Measurements from ENCODE around the gene GAR1.

- TF ChIP-seq CTCF (optimal IDR thresholded peaks at IDR 0.05 in 1 of 3, IDR thresholded peaks at IDR 0.05 in 1 of 3, conservative IDR thresholded peaks at IDR 0.05 in 1 of 3; ENCODE audit: extremely low read depth in 1 of 3, insufficient read depth in 2 of 3, low read length in 3 of 3) (no peak), EZH2 (IDR thresholded peaks at IDR 0.05; ENCODE audit: low read length) (no peak)
Measured at GRCh38 chr4:109872950-109873656, 57.5 kb downstream of the GAR1 start.
